NB4 (cell line): ENCODE measurements around the gene CELF4.

Source experiments
- DNase-seq: peaks from one replicate; pipeline ENCODE4 v3.0.0; 2010; ENCODE audit warnings: low read depth
- H3K4me3 ChIP-seq: one replicate; pipeline ENCODE4 v1.5.1; 2011; ENCODE audit warnings: mild to moderate bottlenecking, low read depth, low read length, moderate library complexity
- CTCF ChIP-seq: IDR thresholded peaks from one replicate; pipeline ENCODE4 v1.5.1; 2012; ENCODE audit warnings: low read depth, low read length
- MYC ChIP-seq: IDR thresholded peaks from 2 replicates; pipeline ENCODE4 v1.6.1; 2011; ENCODE audit warnings: low read depth, low read length
- POLR2A ChIP-seq: IDR thresholded peaks from 2 replicates; pipeline ENCODE4 v1.6.1; 2011; ENCODE audit warnings: mild to moderate bottlenecking; ENCODE audit not compliant: insufficient read length; ENCODE audit errors: extremely low read depth
- TF ChIP-seq, protein P1 (sequence below): IDR thresholded peaks from 2 replicates; pipeline ENCODE4 v1.6.1; 2011; ENCODE audit warnings: low read depth, low read length

CELF4 gene

GRCh38 chr18:37270038-37270665 lies 295.4 kb downstream of the CELF4 start:
- DNase-seq, result peak; percentile 59
- no peak for TF ChIP-seq CTCF
- TF ChIP-seq POLR2A, result no peak
- TF ChIP-seq, protein P1, sequence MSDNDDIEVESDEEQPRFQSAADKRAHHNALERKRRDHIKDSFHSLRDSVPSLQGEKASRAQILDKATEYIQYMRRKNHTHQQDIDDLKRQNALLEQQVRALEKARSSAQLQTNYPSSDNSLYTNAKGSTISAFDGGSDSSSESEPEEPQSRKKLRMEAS, result peak; percentile 50; the same call in 1 of the 2 replicates
- H3K4me3 ChIP-seq, result no peak overlapping the region

DNA sequence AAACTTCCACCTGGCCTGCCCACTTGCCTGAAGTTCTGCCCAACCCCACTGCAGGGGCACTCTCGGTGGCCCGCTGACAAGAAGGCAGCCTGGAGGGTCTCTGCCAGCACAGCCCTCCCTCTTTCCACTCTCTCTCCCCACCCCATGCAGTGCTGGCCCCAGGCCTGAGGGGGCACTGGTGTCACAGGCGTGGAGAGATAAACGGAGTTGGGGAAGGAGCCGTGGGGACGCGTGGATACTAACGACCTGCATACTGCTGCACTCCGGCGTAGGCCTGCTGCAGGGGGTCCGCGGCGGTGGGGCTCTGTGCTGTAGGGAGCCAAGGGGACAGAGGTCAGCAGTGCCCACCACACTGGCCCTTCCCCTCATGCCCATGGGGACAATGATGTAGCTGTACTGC lies 299.3 kb downstream of the CELF4 start:
- DNase-seq, result no peak
- TF ChIP-seq POLR2A (no peak), CTCF (peak; percentile 17)
- H3K4me3 ChIP-seq, result no peak overlapping the region

GRCh38 chr18:37265382-37265781 lies 300.2 kb downstream of the CELF4 start:
- TF ChIP-seq, protein P1, result no peak
- TF ChIP-seq CTCF, result no peak
- no peak for TF ChIP-seq MYC
- TF ChIP-seq POLR2A, result no peak
- no peak overlapping the region for H3K4me3 ChIP-seq
- no peak for DNase-seq

DNA sequence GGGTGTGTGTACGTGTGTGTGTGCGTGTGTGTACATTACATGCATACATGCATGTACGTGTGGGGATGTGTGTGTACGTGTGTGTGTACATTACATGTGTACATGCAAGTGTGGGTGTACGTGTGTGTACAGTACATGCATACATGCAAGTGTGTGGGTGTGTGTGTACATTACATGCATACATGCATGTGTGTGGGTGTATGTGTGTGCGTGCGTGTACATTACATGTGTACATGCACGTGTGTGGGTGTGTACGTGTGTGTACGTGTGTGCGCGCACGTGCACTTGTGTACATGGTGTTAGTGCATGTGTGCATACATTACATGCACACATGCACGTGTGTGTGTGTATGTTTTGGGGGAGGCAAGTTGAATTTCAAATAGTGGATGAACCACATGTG lies 300.6 kb downstream of the CELF4 start:
- H3K4me3 ChIP-seq, result no peak overlapping the region
- TF ChIP-seq, protein P1, result no peak
- TF ChIP-seq MYC, result no peak
- TF ChIP-seq CTCF, result no peak
- no peak for TF ChIP-seq POLR2A
- DNase-seq, result no peak

- no peak for TF ChIP-seq CTCF
- no peak for DNase-seq
- no peak overlapping the region for H3K4me3 ChIP-seq
Observed at GRCh38 chr18:37261988-37262387, 303.6 kb downstream of the CELF4 start.

DNA sequence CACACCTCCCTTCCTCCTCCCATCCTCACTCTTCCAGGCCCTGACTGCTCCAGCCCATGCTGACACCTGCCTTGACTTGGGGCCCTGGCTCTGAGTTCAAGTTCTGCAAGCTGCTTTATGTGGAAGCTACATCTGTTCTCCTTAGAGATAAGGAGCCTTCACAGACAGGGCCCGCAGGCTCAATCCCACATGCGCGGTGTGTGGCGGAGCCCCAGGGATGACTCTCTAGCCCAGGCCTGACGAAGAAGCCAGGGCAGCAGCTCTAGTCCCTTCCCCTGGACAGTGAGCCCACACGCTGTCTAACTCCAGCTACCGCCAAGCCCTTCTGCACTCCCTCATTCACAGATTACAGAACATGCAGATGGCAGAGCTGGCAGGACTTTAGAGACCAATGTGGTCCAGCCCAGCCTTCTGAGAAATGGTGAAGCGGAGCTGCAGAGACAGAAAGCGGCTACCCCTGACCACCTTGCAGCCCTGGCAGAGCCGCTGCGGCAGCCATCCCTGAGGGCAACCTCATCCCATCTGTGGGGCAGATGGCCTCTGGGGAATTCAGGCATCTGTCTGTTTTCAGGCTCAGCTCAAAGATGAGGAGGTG lies 304.3 kb downstream of the CELF4 start:
- TF ChIP-seq POLR2A (no peak), MYC (no peak), CTCF (no peak)
- TF ChIP-seq, protein P1, result no peak
- no peak overlapping the region for H3K4me3 ChIP-seq
- no peak for DNase-seq
